GM12872 (cell line): Measurements from ENCODE around the gene TMEM131.

Source experiments
- TF ChIP-seq, protein P1 (sequence below): IDR thresholded peaks from 3 replicates; pipeline ENCODE4 v1.5.1; 2011; ENCODE audit warnings: low read depth, mild to moderate bottlenecking, low read length, moderate library complexity; ENCODE audit not compliant: insufficient read depth

The TMEM131 gene

DNA sequence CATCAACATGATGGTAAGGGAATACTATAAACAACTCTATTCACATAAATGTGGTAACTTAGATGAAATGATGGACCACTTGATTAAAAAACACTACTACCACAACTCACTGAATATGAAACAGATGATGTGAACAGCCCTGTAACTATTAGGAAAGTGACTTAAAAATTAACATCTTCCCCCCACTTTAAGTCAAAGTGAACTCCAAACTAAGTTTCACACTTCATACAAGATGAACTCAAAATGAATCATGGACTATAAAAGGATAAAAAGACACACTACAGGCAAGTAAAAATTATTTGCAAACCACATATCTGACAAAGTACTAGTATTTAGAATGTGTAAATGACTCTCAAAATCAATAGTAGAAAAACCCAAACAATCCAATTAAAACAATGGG, 210.8 kb downstream of the TMEM131 start:
- TF ChIP-seq, protein P1, sequence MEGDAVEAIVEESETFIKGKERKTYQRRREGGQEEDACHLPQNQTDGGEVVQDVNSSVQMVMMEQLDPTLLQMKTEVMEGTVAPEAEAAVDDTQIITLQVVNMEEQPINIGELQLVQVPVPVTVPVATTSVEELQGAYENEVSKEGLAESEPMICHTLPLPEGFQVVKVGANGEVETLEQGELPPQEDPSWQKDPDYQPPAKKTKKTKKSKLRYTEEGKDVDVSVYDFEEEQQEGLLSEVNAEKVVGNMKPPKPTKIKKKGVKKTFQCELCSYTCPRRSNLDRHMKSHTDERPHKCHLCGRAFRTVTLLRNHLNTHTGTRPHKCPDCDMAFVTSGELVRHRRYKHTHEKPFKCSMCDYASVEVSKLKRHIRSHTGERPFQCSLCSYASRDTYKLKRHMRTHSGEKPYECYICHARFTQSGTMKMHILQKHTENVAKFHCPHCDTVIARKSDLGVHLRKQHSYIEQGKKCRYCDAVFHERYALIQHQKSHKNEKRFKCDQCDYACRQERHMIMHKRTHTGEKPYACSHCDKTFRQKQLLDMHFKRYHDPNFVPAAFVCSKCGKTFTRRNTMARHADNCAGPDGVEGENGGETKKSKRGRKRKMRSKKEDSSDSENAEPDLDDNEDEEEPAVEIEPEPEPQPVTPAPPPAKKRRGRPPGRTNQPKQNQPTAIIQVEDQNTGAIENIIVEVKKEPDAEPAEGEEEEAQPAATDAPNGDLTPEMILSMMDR: no peak

DNA sequence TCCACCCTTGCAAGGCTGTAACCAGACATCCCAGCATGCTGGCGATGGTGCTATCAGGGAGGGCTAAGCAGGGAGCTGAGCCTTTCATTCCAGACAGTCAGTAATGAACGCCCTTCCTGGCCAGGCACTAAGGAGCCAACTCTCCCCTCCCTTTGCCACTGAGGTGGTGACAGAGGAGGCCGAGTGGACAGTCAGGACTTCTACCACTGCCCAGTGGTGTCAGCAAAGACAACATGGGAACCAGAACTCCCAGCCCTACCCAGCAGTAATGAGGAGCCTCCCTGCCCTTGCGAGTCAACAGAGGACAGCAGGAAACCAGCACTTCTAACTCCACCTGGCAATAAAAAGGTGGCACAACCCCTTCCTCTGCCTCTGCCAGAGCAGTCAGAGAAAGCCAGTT, 213.8 kb downstream of the TMEM131 start:
- TF ChIP-seq, protein P1: no peak

DNA sequence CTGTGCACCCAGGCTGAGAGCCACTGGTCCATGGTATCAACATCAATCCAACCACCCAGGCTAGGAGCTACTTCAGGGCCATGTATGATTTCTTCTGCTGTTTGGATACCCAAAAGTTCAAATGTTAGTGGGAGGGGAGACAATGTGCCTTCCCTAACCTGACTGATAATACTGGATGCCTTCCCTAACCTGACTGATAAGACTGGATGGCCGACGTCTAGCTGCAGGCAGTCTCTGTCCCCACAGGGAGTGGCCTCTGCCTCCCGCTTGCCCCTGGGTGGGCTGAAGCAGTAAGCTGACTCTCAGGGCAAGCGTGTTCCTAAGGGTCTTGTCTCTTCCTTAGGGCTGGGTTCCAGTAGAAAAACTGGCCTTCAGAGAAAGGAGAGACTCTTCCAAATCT, 216.6 kb downstream of the TMEM131 start:
- TF ChIP-seq, protein P1: no peak

DNA sequence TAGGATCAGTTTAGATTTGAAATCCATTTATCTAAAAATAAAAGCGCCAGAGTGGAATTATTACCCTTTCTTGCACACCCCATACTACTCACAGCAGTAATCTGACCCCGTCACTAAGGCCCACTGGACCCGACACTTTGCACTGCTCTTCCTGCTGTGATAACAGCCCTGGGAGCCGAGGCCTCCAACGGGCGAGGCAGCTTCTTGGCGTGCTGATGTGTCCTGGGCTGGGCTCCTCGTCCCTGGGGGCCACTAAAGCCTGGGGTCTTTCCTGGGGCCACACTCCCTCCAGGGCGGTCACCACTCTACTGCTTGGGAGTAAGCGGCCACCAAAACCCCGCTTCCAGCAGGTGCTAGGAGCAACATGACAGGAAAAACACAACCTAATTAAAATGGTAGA, 220.7 kb downstream of the TMEM131 start:
- TF ChIP-seq, protein P1: no peak

DNA sequence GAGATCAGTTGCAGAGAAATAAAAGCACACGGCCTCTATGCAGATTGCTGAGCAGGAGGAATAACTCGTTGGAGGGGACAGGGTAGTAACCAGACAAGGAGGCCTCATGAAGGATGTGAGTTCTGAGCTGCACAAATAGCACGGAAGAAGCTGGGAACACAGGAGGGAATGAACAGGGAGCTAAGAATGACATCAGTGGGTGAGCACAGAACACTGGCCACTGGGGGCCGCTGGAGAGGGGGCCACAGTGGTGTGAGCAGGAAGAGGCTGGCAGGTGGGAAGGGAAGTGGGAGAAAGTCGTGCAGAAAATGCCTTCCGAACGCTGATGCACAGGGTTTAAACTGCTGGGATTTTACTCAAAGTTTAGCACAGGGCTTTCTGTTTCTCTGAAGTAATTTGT, 221.3 kb downstream of the TMEM131 start:
- TF ChIP-seq, protein P1: peak; percentile 46; the same call in 2 of the 3 replicates

DNA sequence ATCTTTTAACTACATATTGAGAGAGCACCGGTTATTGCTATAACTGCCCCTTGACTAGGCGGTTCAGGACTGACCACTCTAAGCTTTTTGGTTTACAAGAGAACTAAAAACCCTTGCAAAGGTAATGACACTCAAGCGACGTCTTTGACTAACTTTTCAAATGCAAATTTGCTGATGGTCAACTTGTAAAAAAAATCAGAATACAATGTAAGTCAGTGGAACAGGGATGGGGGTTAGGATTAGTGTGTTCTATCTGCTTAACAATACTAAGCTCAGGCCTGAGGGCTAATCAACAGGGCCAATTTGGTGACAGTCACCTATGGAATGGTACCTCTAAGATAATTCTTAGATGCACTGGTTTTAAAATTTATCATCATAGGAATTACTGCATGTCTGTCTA, 225.3 kb downstream of the TMEM131 start:
- TF ChIP-seq, protein P1: no peak

DNA sequence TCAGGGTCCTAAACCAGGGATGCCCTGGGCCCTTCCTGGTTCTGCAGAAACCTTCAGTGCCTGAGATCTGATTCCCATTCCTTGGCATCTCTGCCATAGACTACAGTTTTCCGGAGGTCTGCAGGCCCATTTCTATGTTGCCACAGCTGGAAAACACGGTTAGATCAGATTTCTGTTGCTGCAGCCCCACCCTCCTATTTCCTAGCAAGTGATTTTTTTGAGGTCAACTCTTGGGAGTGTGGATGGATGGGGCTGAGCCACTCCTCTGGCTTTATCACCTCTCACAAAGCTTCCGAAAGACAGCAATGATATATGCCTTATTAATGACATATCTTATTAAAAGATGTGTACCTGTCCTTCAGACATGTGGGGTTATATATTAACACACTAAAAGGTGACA, 226.0 kb downstream of the TMEM131 start:
- TF ChIP-seq, protein P1: no peak

DNA sequence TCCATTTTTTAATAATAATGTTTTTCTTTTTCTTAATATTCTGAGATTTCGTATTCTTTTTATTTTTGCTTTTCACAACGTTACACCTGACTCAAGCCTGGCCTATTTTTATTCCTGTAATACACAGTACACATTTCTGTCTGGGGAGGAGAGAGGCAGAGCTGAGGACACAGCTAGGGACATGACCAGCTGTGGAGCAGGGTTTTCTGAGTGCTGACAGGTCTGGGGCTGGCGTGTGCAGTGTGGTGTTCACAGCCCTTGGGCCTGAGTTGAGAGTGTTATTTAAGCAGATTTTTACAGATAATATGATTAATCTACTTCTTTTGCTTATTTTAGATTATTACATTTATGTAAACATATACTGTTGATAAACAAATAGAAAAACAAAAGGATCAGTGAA, 226.4 kb downstream of the TMEM131 start:
- TF ChIP-seq, protein P1: no peak
